ENCODE measurements around the gene C16orf86. TPM values are rescaled to one million over a fixed set of nuclear protein-coding genes. Genes with fewer than 3 reads are reported as not detected.

C16orf86 gene, protein sequence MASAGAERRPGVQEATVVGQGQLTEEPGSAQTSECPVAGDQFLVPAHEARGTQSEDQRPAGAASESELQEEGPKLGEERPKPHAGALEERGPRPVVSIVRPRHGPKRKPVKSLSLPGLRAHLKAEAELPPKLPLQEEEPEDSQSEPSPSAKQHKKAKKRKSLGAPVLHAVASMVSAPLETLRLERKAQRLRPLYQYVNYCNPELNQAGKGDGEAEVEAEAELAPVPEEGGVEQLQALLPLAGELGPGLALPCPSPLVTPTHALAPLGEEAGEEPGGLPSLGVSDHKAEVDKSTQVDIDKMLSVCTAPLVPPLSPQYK
- 0.14 TPM in 1 of 5 replicates, not detected in the others for total RNA-seq (2022; extraction: Qiagen RNA extraction; ENCODE audit: low read depth)

DNA sequence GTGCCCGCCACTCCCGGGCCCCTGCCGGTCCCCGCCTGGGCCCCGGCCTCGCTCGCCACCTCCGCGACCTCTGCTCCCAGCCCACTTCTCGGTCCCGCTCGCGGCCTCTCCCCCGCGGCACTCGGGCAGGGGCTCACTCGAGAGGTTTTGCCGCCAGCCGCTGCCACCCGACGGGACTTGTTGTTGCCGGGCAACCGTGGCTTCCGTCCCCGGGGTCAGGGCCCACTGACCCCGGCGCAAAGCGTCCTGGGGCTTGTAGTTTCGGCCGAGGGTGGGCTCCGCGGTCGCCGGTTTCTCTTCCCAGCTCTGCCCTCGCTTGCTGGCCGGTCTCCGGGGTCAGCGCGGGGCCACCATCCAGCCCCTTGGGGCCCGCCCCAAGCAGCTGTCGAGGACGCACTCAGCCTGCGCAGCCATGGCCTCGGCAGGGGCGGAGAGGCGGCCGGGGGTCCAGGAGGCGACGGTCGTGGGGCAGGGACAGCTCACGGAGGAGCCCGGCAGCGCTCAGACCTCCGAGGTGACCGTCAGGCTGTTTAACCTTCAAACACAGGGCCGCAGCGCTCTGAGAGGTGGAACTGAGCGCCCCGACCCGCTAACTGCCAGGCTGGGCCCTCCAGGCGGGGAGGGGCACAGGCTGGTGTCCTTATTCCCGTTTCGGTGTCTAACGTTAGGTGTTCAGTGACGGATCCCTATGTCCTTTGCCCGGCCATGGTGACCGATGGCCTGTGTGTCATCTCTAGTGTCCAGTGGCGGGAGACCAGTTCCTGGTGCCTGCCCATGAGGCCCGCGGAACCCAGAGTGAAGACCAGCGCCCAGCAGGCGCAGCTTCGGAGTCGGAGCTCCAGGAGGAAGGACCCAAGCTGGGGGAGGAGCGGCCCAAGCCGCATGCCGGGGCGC is at the start of gene C16orf86, which contains the start of gene ENKD1:
Gene C16orf86, plus strand, starts transcription at position 256 of the 894 bp plus-strand sequence. Its CDS starts 157 bp downstream, at position 413.
Gene ENKD1, minus strand, starts transcription at position 192 of the 894 bp plus-strand sequence. CDS start 308 bp downstream, outside the sequence.

DNA sequence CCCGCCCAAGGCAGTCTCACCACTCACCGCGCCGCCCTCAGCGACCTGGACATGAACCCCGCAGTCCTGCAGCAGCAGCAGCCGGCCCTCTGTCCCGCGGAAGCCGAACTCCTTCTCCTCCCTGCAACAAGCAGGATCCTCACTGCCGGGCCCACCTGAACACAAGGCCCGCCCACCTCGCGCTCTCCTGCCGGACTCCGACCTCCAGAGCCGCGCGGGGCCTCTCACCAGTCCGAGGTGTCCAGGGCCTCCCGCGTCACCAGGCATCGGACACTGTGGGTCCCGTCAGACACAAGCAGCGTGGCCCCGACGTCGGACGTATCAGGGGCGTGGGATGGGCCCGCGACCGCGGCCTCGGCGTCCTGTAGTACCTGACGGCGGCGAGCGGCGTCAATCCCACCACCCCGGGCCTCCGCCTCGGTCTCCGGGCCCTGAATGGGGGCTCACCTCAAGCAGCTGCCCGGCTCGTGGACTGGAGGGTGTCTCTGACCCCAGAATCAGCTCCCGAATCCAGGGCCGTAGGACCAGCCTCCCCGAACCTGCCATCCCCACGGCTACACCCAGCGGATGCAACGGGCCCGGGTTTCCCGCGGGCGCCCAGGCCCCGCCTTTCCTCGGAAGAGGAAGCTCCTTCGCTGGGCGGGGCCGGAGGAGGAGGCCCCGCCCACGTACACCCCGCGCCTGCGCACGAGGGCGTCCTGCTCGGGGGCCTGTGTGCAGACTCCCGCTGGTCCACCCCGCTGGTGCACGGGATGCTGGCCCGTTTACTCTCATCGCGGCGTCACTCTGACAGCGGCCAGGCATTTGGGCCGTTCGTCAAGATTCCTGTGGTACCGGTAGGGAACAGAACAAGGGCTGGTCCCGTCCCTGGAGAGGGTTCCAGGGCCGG is 6.7 kb upstream of the C16orf86 start, which contains the start of gene ACD:
Gene ACD, minus strand, starts transcription at position 586 of the 889 bp plus-strand sequence. Its CDS starts 40 bp downstream, at position 546.

DNA sequence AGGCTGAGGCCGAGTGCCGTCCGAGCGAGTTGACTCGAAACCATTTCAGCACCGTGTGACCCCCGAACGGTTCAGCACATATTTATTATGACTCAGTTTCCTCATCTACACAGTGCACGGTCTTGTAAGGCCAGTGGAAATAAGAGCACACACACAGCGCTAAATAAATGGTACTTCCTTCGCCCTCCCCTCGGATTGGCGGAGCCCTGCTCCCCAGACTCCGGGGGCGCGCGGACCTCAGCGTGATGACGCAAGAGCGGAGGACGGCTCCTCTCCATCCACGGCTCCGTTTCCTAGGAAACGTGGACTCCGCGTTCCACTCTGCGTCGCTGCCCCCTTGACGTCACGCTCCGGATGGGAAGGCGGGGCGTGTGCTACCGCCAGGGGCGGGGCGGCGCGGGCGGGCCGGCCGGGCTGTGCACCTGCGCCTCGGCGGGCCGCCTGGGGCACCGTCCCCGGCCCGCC is 6.0 kb upstream of the C16orf86 start, which contains the start of gene PARD6A:
Gene PARD6A, plus strand, starts transcription at position 397 of the 465 bp plus-strand sequence. CDS start 79 bp downstream, outside the sequence.

Other genes with a start within 250 kb of the C16orf86 start
- 1.2 to 1.8 TPM (median 1.7 TPM) in 5 replicates for gene HSD11B2, start 235.7 kb upstream of the C16orf86 start, total RNA-seq (2022; extraction: Qiagen RNA extraction; ENCODE audit: low read depth)
- gene ATP6V0D1, start 185.7 kb upstream of the C16orf86 start, total RNA-seq (2022; extraction: Qiagen RNA extraction; ENCODE audit: low read depth), result 96.3 to 122 TPM (median 110 TPM) in 5 replicates
- gene AGRP, start 183.3 kb upstream of the C16orf86 start, total RNA-seq (2022; extraction: Qiagen RNA extraction; ENCODE audit: low read depth), result not detected in 5 replicates
- 33.1 to 44.1 TPM (median 37.1 TPM) in 5 replicates for gene RIPOR1, start 138.0 kb upstream of the C16orf86 start, total RNA-seq (2022; extraction: Qiagen RNA extraction; ENCODE audit: low read depth)
- gene CTCF, start 104.3 kb upstream of the C16orf86 start, total RNA-seq (2022; extraction: Qiagen RNA extraction; ENCODE audit: low read depth), result 28.6 to 39.1 TPM (median 38.0 TPM) in 5 replicates
- 1.0 to 2.0 TPM (median 1.7 TPM) in 5 replicates for gene CARMIL2, start 21.7 kb upstream of the C16orf86 start, total RNA-seq (2022; extraction: Qiagen RNA extraction; ENCODE audit: low read depth)
- gene ACD, start 6.6 kb upstream of the C16orf86 start, total RNA-seq (2022; extraction: Qiagen RNA extraction; ENCODE audit: low read depth), result 23.8 to 36.1 TPM (median 33.6 TPM) in 5 replicates
- gene PARD6A, start 5.9 kb upstream of the C16orf86 start, total RNA-seq (2022; extraction: Qiagen RNA extraction; ENCODE audit: low read depth), result 1.2 to 2.1 TPM (median 1.7 TPM) in 5 replicates
- gene ENKD1, start 64 bp upstream of the C16orf86 start, total RNA-seq (2022; extraction: Qiagen RNA extraction; ENCODE audit: low read depth), result 9.4 to 11.1 TPM (median 10.4 TPM) in 5 replicates
- gene GFOD2, start 52.5 kb downstream of the C16orf86 start, total RNA-seq (2022; extraction: Qiagen RNA extraction; ENCODE audit: low read depth), result 16.9 to 17.9 TPM (median 17.0 TPM) in 5 replicates
- gene RANBP10, start 139.7 kb downstream of the C16orf86 start, total RNA-seq (2022; extraction: Qiagen RNA extraction; ENCODE audit: low read depth), result 8.1 to 9.9 TPM (median 8.8 TPM) in 5 replicates
- gene TSNAXIP1, start 140.1 kb downstream of the C16orf86 start, total RNA-seq (2022; extraction: Qiagen RNA extraction; ENCODE audit: low read depth), result 0.33 to 0.71 TPM (median 0.46 TPM) in 5 replicates
- 27.0 to 43.3 TPM (median 40.3 TPM) in 5 replicates for gene THAP11, start 175.5 kb downstream of the C16orf86 start, total RNA-seq (2022; extraction: Qiagen RNA extraction; ENCODE audit: low read depth)
- 237 to 270 TPM (median 244 TPM) in 5 replicates for gene NUTF2, start 180.1 kb downstream of the C16orf86 start, total RNA-seq (2022; extraction: Qiagen RNA extraction; ENCODE audit: low read depth)
- 23.0 to 30.4 TPM (median 28.9 TPM) in 5 replicates for gene CENPT, start 180.9 kb downstream of the C16orf86 start, total RNA-seq (2022; extraction: Qiagen RNA extraction; ENCODE audit: low read depth)
- 50.7 to 67.5 TPM (median 64.8 TPM) in 5 replicates for gene EDC4, start 206.2 kb downstream of the C16orf86 start, total RNA-seq (2022; extraction: Qiagen RNA extraction; ENCODE audit: low read depth)
- not detected in 5 replicates for gene NRN1L, start 218.1 kb downstream of the C16orf86 start, total RNA-seq (2022; extraction: Qiagen RNA extraction; ENCODE audit: low read depth)
- 10.0 to 16.2 TPM (median 15.6 TPM) in 5 replicates for gene PSKH1, start 226.4 kb downstream of the C16orf86 start, total RNA-seq (2022; extraction: Qiagen RNA extraction; ENCODE audit: low read depth)

All from A549 treated with RU486 at 1 μM for 4 hours (cell line).